Neutrophil (primary cell): Measurements from ENCODE around the gene SEZ6L2.

ENCODE experiments used
- H3K27ac ChIP-seq: fragments of 200-600 bp; sonication (generic); 2 replicates; pipeline ENCODE4 v1.5.1; 2016; ENCODE audit warnings: mild to moderate bottlenecking, moderate library complexity
- H3K27me3 ChIP-seq: fragments of 200-600 bp; sonication (generic); 2 replicates; pipeline ENCODE4 v1.6.0; 2016; ENCODE audit warnings: mild to moderate bottlenecking
- H3K36me3 ChIP-seq: fragments of 200-600 bp; sonication (generic); 2 replicates; pipeline ENCODE4 v1.5.1; 2017
- H3K4me1 ChIP-seq, 2 experiments: fragments of 200-600 bp in 1 of 2; sonication (generic) in 1 of 2; 1 replicate in 1 of 2; 2 replicates in 1 of 2; pipeline versions ENCODE4 v1.5.1 to v1.6.1; 2013 to 2016; ENCODE audit warnings: low read depth in 1 of 2, low read length in 1 of 2, mild to moderate bottlenecking in 1 of 2, moderate library complexity in 1 of 2; ENCODE audit not compliant: control insufficient read depth in 1 of 2, insufficient read depth in 1 of 2
- H3K4me3 ChIP-seq, 2 experiments: fragments of 200-600 bp in 1 of 2; sonication (generic) in 1 of 2; 1 replicate in 1 of 2; 2 replicates in 1 of 2; pipeline ENCODE4 v1.5.1; 2013 to 2016; ENCODE audit warnings: low read depth in 1 of 2, low read length in 1 of 2, mild to moderate bottlenecking in 1 of 2, moderate library complexity in 1 of 2
- H3K9me3 ChIP-seq: fragments of 200-600 bp; sonication (generic); 2 replicates; pipeline ENCODE4 v1.5.1; 2016
- CTCF ChIP-seq: fragments of 200-600 bp; sonication (generic); IDR thresholded peaks from 2 replicates; pipeline ENCODE4 v1.5.1; 2016; ENCODE audit warnings: antibody characterized with exemption

Gene SEZ6L2

GRCh38 chr16:29898135-29898803, 1.1 kb downstream of the SEZ6L2 start:
- Histone ChIP-seq H3K36me3 (no peaks in the 10 kb centered on the region), H3K4me3 (no peak overlapping the region), H3K27ac (no peak overlapping the region), H3K27me3 (peaks cover 71% of the 10 kb centered on the region), H3K4me1 (peaks cover 6 to 14% of the 10 kb centered on the region in 2 experiments), H3K9me3 (no peaks in the 10 kb centered on the region)
- no peak for TF ChIP-seq CTCF

GRCh38 chr16:29897333-29897732, 2.0 kb downstream of the SEZ6L2 start:
- Histone ChIP-seq H3K27me3 (peaks cover 71% of the 10 kb centered on the region), H3K36me3 (no peaks in the 10 kb centered on the region), H3K4me3 (no peak overlapping the region), H3K4me1 (peaks cover 6 to 14% of the 10 kb centered on the region in 2 experiments), H3K9me3 (no peaks in the 10 kb centered on the region), H3K27ac (no peak overlapping the region)
- no peak for TF ChIP-seq CTCF

- H3K9me3 ChIP-seq = no peaks in the 10 kb centered on the region
- no peak overlapping the region for H3K4me3 ChIP-seq
- peaks cover 66% of the 10 kb centered on the region for H3K27me3 ChIP-seq
- no peak overlapping the region for H3K27ac ChIP-seq
- no peak for TF ChIP-seq CTCF
- peaks cover 11 to 14% of the 10 kb centered on the region in 2 experiments for H3K4me1 ChIP-seq
- no peaks in the 10 kb centered on the region for H3K36me3 ChIP-seq
Observed at GRCh38 chr16:29896841-29897240, 2.5 kb downstream of the SEZ6L2 start.

- Histone ChIP-seq H3K36me3 (no peaks in the 10 kb centered on the region), H3K9me3 (no peaks in the 10 kb centered on the region), H3K4me1 (peaks cover under 1 to 8% of the 10 kb centered on the region in 2 experiments), H3K27me3 (peaks cover 41% of the 10 kb centered on the region), H3K4me3 (no peak overlapping the region), H3K27ac (no peak overlapping the region)
- no peak for TF ChIP-seq CTCF
Observed at GRCh38 chr16:29894352-29894751, 5.0 kb downstream of the SEZ6L2 start.

GRCh38 chr16:29893553-29893952, 5.8 kb downstream of the SEZ6L2 start:
- Histone ChIP-seq H3K4me3 (no peak overlapping the region), H3K36me3 (no peaks in the 10 kb centered on the region), H3K9me3 (no peaks in the 10 kb centered on the region), H3K27ac (no peak overlapping the region), H3K27me3 (peaks cover 33% of the 10 kb centered on the region), H3K4me1 (peaks cover 0 to 8% of the 10 kb centered on the region in 2 experiments)
- TF ChIP-seq CTCF = no peak
